HG02870 (cell line): Measurements from ENCODE around the gene RPS6KA3.

ENCODE experiments used
- ATAC-seq: cut with Tn5 transposase; IDR thresholded peaks from one replicate; pipeline ENCODE4 v1.9.1; 2021; ENCODE audit warnings: mild to moderate bottlenecking, moderate library complexity; ENCODE audit not compliant: unreplicated experiment

The RPS6KA3 gene

GRCh38 chrX:20149326-20149725 is 117.4 kb downstream of the RPS6KA3 start:
- no peak for ATAC-seq

GRCh38 chrX:20147561-20147960 is 119.1 kb downstream of the RPS6KA3 start:
- no peak for ATAC-seq

- no peak for ATAC-seq
These were observed 122.2 kb downstream of the RPS6KA3 start for GRCh38 chrX:20144491-20144890.

- ATAC-seq = no peak
These were observed 123.1 kb downstream of the RPS6KA3 start for GRCh38 chrX:20143561-20143960.

- no peak for ATAC-seq
These were observed 123.6 kb downstream of the RPS6KA3 start for GRCh38 chrX:20143111-20143510.

GRCh38 chrX:20141281-20142220 is 125.2 kb downstream of the RPS6KA3 start, which contains the start of gene EIF1AX:
Gene EIF1AX, minus strand, starts transcription at chrX:20141838. Its CDS starts 198 bp downstream, at chrX:20141640.
- ATAC-seq = peak; percentile 98

GRCh38 chrX:20140420-20140819 is 126.3 kb downstream of the RPS6KA3 start:
- ATAC-seq = no peak

- no peak for ATAC-seq
These were observed 126.7 kb downstream of the RPS6KA3 start for GRCh38 chrX:20139966-20140365.

- no peak for ATAC-seq
These were observed 130.8 kb downstream of the RPS6KA3 start for GRCh38 chrX:20135944-20136343.

GRCh38 chrX:20132666-20133065 is 134.0 kb downstream of the RPS6KA3 start:
- no peak for ATAC-seq

GRCh38 chrX:20130357-20130756 is 136.4 kb downstream of the RPS6KA3 start:
- no peak for ATAC-seq

- no peak for ATAC-seq
These were observed 137.2 kb downstream of the RPS6KA3 start for GRCh38 chrX:20129547-20129946.

- no peak for ATAC-seq
These were observed 138.0 kb downstream of the RPS6KA3 start for GRCh38 chrX:20128670-20129069.

- peak; percentile 46 for ATAC-seq
These were observed 139.3 kb downstream of the RPS6KA3 start for GRCh38 chrX:20127440-20127839.

GRCh38 chrX:20126833-20127232 is 139.9 kb downstream of the RPS6KA3 start:
- peak; percentile 63 for ATAC-seq

GRCh38 chrX:20124964-20125363 is 141.7 kb downstream of the RPS6KA3 start:
- ATAC-seq = no peak

- no peak for ATAC-seq
These were observed 148.5 kb downstream of the RPS6KA3 start for GRCh38 chrX:20118065-20118824.

GRCh38 chrX:20116577-20117240 is 150.0 kb downstream of the RPS6KA3 start, which contains the start of gene MAP7D2:
Gene MAP7D2, minus strand, starts transcription at chrX:20116907. Its CDS starts 28 bp downstream, at chrX:20116879.
- no peak for ATAC-seq

GRCh38 chrX:20116087-20116576 is 150.6 kb downstream of the RPS6KA3 start:
- ATAC-seq = no peak

GRCh38 chrX:20112022-20112774 is 154.5 kb downstream of the RPS6KA3 start:
- ATAC-seq = no peak
